A673 (cell line): ENCODE results near the gene ZIK1. TPM values are rescaled to one million over a fixed set of nuclear protein-coding genes. Genes with fewer than 3 reads are reported as not detected.

ENCODE experiments used
- Bru-seq: library from RNA; stranded (reverse); fragments of 400-500 nt; gene quantifications from one replicate; lab custom pipeline; 2021; lab: Mats Ljungman, UMichigan
- BruChase-seq, 2 experiments: library from RNA; stranded (reverse); fragments of 400-500 nt; gene quantifications; one replicate each; lab custom pipeline; 2021; lab: Mats Ljungman, UMichigan
- BruUV-seq: library from RNA; stranded (reverse); fragments of 400-500 nt; replicated peaks from 2 replicates; lab custom pipeline; 2021; lab: Mats Ljungman, UMichigan
- CTCF ChIA-PET: fragments of 300-600 bp; sonication (Branson Sonifier 250); formaldehyde crosslinking; loops from one replicate; lab custom pipeline; 2022; ENCODE audit warnings: antibody characterized with exemption; lab: Charles Lee
- POLR2A ChIA-PET: fragments of 300-600 bp; sonication (Branson Sonifier 250); formaldehyde crosslinking; loops from one replicate; lab custom pipeline; 2022; ENCODE audit warnings: antibody characterized with exemption; ENCODE audit not compliant: low non-redundant PET; lab: Charles Lee
- DNase-seq: peaks from one replicate; pipeline ENCODE4 v3.0.0-alpha.2; 2015; ENCODE audit warnings: low spot score
- H3K27ac ChIP-seq: fragments of 200-600 bp; sonication (generic); 2 replicates; pipeline ENCODE4 v1.5.1; 2016; ENCODE audit warnings: mixed run types, low read depth, mild to moderate bottlenecking, mixed read lengths, antibody characterized with exemption, low read length; ENCODE audit not compliant: poor library complexity, severe bottlenecking
- H3K27me3 ChIP-seq: fragments of 200-600 bp; sonication (generic); replicated peaks from 2 replicates; pipeline ENCODE4 v1.6.1; 2017; ENCODE audit warnings: mixed run types, low read depth, mild to moderate bottlenecking, mixed read lengths, antibody characterized with exemption, low read length; ENCODE audit not compliant: insufficient read depth, poor library complexity
- H3K36me3 ChIP-seq: fragments of 200-600 bp; sonication (generic); 2 replicates; pipeline ENCODE4 v1.6.1; 2016; ENCODE audit warnings: mixed run types, mild to moderate bottlenecking, mixed read lengths, antibody characterized with exemption, low read length; ENCODE audit not compliant: insufficient read depth, poor library complexity, severe bottlenecking
- H3K4me1 ChIP-seq: fragments of 200-600 bp; sonication (generic); 2 replicates; pipeline ENCODE4 v1.6.1; 2017; ENCODE audit warnings: mixed run types, mild to moderate bottlenecking, mixed read lengths, antibody characterized with exemption, low read length; ENCODE audit not compliant: insufficient read depth, poor library complexity, severe bottlenecking
- H3K4me3 ChIP-seq: fragments of 200-600 bp; sonication (generic); 2 replicates; pipeline ENCODE4 v1.5.1; 2016; ENCODE audit warnings: low read depth, mixed run types, mild to moderate bottlenecking, mixed read lengths, low read length; ENCODE audit not compliant: poor library complexity, severe bottlenecking
- H3K9me3 ChIP-seq: fragments of 200-600 bp; sonication (generic); 2 replicates; pipeline ENCODE4 v1.6.1; 2016; ENCODE audit warnings: mixed run types, low read depth, mild to moderate bottlenecking, mixed read lengths, antibody characterized with exemption, low read length; ENCODE audit not compliant: poor library complexity, severe bottlenecking
- EZH2 ChIP-seq: fragments of 200-600 bp; sonication (generic); IDR thresholded peaks from 2 replicates; pipeline ENCODE4 v1.6.1; 2017; ENCODE audit warnings: borderline replicate concordance, low read depth, mild to moderate bottlenecking, mixed read lengths, antibody characterized with exemption, low read length; ENCODE audit not compliant: poor library complexity, severe bottlenecking
- intact Hi-C: fragments of 100-400 bp; cut with micrococcal nuclease; formaldehyde crosslinking; loops from one replicate; pipeline ENCODE4 v1.10.0; 2022; ENCODE audit not compliant: unreplicated experiment
- long read RNA-seq: library from polyadenylated mRNA; stranded (forward); transcript quantifications from one replicate; pipeline ENCODE4 v2.0.0, GENCODE V29; 2022
- total RNA-seq: library from RNA; stranded (reverse); gene quantifications from 2 replicates; pipeline ENCODE4 v1.2.3, GENCODE V29; 2021
- TF ChIP-seq, protein P1 (sequence below): fragments of 300-800, 200-600 bp; sonication (generic); conservative IDR thresholded peaks from 2 replicates; pipeline ENCODE4 v1.5.1; 2017; ENCODE audit warnings: low read depth, mild to moderate bottlenecking, antibody characterized with exemption, low read length, moderate library complexity, mixed read lengths

ZIK1 gene
- total RNA-seq: 16.3 and 16.7 TPM in 2 replicates
- percentile 81 among the genes with signal in this experiment for Bru-seq, nascent RNA
- percentile 88 among the genes with signal in this experiment for BruChase-seq, experiment 1, labeled RNA remaining after a 2-hour chase
- percentile 70 among the genes with signal in this experiment for BruChase-seq, experiment 2, labeled RNA remaining after a 6-hour chase
- long read RNA-seq, full-length matches to known transcripts: 18 of 27 reads
- long read RNA-seq, partial matches to known transcripts: 0 of 27 reads
- long read RNA-seq, other reads (novel, unspliced or antisense): 9 of 27 reads

GRCh38 chr19:57583521-57584416, at the start of gene ZIK1:
TSS of gene ZIK1 (plus strand) at chr19:57584145. CDS start at chr19:57584357, 212 bp downstream.
- Histone ChIP-seq H3K27me3 (no peaks in the 10 kb centered on the region), H3K36me3 (peaks cover 11% of the 10 kb centered on the region), H3K27ac (no peak within 1 kb of the TSS), H3K9me3 (peaks cover 49% of the 10 kb centered on the region), H3K4me1 (no peaks in the 10 kb centered on the region), H3K4me3 (peak within 1 kb of the TSS; percentile 62)
- ChIA-PET POLR2A (no interaction called here), CTCF (no interaction called here)
- intact Hi-C loops: no loop called here
- peak; percentile 98 for DNase-seq
- TF ChIP-seq EZH2: no peak
- TF ChIP-seq, protein P1, sequence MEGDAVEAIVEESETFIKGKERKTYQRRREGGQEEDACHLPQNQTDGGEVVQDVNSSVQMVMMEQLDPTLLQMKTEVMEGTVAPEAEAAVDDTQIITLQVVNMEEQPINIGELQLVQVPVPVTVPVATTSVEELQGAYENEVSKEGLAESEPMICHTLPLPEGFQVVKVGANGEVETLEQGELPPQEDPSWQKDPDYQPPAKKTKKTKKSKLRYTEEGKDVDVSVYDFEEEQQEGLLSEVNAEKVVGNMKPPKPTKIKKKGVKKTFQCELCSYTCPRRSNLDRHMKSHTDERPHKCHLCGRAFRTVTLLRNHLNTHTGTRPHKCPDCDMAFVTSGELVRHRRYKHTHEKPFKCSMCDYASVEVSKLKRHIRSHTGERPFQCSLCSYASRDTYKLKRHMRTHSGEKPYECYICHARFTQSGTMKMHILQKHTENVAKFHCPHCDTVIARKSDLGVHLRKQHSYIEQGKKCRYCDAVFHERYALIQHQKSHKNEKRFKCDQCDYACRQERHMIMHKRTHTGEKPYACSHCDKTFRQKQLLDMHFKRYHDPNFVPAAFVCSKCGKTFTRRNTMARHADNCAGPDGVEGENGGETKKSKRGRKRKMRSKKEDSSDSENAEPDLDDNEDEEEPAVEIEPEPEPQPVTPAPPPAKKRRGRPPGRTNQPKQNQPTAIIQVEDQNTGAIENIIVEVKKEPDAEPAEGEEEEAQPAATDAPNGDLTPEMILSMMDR: peak; percentile 33
- BruUV-seq: no TSS peak

DNA sequence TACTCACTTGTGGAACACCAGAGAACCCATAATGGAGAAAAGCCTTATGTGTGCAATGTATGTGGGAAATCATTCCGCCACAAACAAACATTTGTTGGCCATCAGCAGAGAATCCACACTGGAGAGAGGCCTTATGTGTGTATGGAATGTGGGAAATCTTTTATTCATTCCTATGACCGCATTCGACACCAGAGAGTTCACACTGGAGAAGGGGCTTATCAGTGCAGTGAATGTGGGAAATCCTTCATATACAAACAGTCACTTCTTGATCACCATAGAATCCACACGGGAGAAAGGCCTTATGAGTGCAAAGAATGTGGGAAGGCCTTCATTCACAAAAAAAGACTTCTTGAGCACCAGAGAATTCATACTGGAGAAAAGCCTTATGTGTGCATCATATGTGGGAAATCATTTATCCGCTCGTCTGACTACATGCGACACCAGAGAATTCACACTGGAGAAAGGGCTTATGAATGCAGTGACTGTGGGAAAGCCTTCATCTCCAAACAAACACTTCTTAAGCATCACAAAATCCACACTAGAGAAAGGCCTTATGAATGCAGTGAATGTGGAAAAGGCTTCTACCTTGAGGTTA, 45.9 kb upstream of the ZIK1 start:
- Histone ChIP-seq H3K27ac (no peak overlapping the region), H3K4me1 (no peaks in the 10 kb centered on the region), H3K27me3 (no peaks in the 10 kb centered on the region), H3K9me3 (peaks cover 87% of the 10 kb centered on the region), H3K36me3 (peaks cover 71% of the 10 kb centered on the region), H3K4me3 (no peak overlapping the region)
- ChIA-PET POLR2A (no interaction called here), CTCF (no interaction called here)
- TF ChIP-seq EZH2: no peak
- TF ChIP-seq, protein P1: no peak
- no peak for DNase-seq
- BruUV-seq: no TSS peak
- intact Hi-C loops: no loop called here

- ChIA-PET CTCF (no interaction called here), POLR2A (no interaction called here)
- no peaks in the 10 kb centered on the region for H3K4me1 ChIP-seq
- TF ChIP-seq EZH2: no peak
- TF ChIP-seq, protein P1: no peak
- intact Hi-C loops: no loop called here
- H3K27ac ChIP-seq: no peak overlapping the region
- H3K4me3 ChIP-seq: no peak overlapping the region
- no peaks in the 10 kb centered on the region for H3K27me3 ChIP-seq
- H3K36me3 ChIP-seq: peaks cover 93% of the 10 kb centered on the region
- no TSS peak for BruUV-seq
- DNase-seq: no peak
- peaks cover 87% of the 10 kb centered on the region for H3K9me3 ChIP-seq
Measured at GRCh38 chr19:57546513-57546912, 37.4 kb upstream of the ZIK1 start.
